8988T (cell line): ENCODE measurements around the gene FGF7.
"Not testable (repeated sequence)": the region's sequence is repeated elsewhere in the genome, so short reads cannot be mapped to it uniquely, and the experiment has no call there.

ENCODE experiments used
- DNase-seq: peaks from one replicate; pipeline ENCODE4 v3.0.0; 2011

The FGF7 gene

GRCh38 chr15:49439678-49440395 lies 16.8 kb downstream of the FGF7 start:
- no peak for DNase-seq

GRCh38 chr15:49441356-49441755 lies 18.3 kb downstream of the FGF7 start:
- no peak for DNase-seq

- DNase-seq: no peak
These were observed 18.8 kb downstream of the FGF7 start for GRCh38 chr15:49441816-49442215.

GRCh38 chr15:49452595-49452994 lies 29.6 kb downstream of the FGF7 start:
- DNase-seq: no peak

- DNase-seq: no peak
These were observed 33.1 kb downstream of the FGF7 start for GRCh38 chr15:49456166-49456565.

GRCh38 chr15:49458145-49458544 lies 35.1 kb downstream of the FGF7 start:
- no peak for DNase-seq

GRCh38 chr15:49460411-49460941 lies 37.4 kb downstream of the FGF7 start:
- DNase-seq: no peak

GRCh38 chr15:49462232-49462844 lies 39.3 kb downstream of the FGF7 start:
- DNase-seq: no peak

- DNase-seq: no peak
These were observed 41.5 kb downstream of the FGF7 start for GRCh38 chr15:49464522-49464921.

- DNase-seq: no peak
These were observed 43.1 kb downstream of the FGF7 start for GRCh38 chr15:49466119-49466518.

- no peak for DNase-seq
These were observed 44.9 kb downstream of the FGF7 start for GRCh38 chr15:49467746-49468480.

GRCh38 chr15:49468481-49468839 lies 45.4 kb downstream of the FGF7 start:
- DNase-seq: no peak

- DNase-seq: not testable (repeated sequence)
These were observed 48.2 kb downstream of the FGF7 start for GRCh38 chr15:49471248-49471647.

- no peak for DNase-seq
These were observed 48.7 kb downstream of the FGF7 start for GRCh38 chr15:49471733-49472132.

- no peak for DNase-seq
These were observed 49.3 kb downstream of the FGF7 start for GRCh38 chr15:49472338-49472737.

GRCh38 chr15:49473031-49473430 lies 50.0 kb downstream of the FGF7 start:
- DNase-seq: no peak

- DNase-seq: not testable (repeated sequence)
These were observed 55.0 kb downstream of the FGF7 start for GRCh38 chr15:49478021-49478420.

GRCh38 chr15:49478982-49479381 lies 55.9 kb downstream of the FGF7 start:
- not testable (repeated sequence) for DNase-seq

- not testable (repeated sequence) for DNase-seq
These were observed 62.4 kb downstream of the FGF7 start for GRCh38 chr15:49485401-49485800.

GRCh38 chr15:49490966-49491365 lies 67.9 kb downstream of the FGF7 start:
- DNase-seq: no peak

GRCh38 chr15:49492151-49492550 lies 69.1 kb downstream of the FGF7 start:
- no peak for DNase-seq

GRCh38 chr15:49492830-49493229 lies 69.8 kb downstream of the FGF7 start:
- no peak for DNase-seq

- DNase-seq: no peak
These were observed 71.8 kb downstream of the FGF7 start for GRCh38 chr15:49494842-49495241.
